ENCODE results near the gene VCP. TPM values are rescaled to one million over a fixed set of nuclear protein-coding genes. Genes with fewer than 3 reads are reported as not detected.

VCP gene
- total RNA-seq, 1 donor from 2014 or later, result 244 TPM

GRCh38 chr9:35114113-35114839 lies 41.9 kb upstream of the VCP start:
- no peak for TF ChIP-seq CTCF (conservative IDR thresholded peaks at IDR 0.05; ENCODE audit: low read depth, low read length)
- DNase-seq (ENCODE audit: low read depth), result no peak
- H3K4me3 ChIP-seq (ENCODE audit: low read depth, low read length), result peak overlapping the region; percentile 97

- no peak for TF ChIP-seq CTCF (conservative IDR thresholded peaks at IDR 0.05; ENCODE audit: low read depth, low read length)
- peak overlapping the region; percentile 62 for H3K4me3 ChIP-seq (ENCODE audit: low read depth, low read length)
Measured at GRCh38 chr9:35112257-35113020, 40.0 kb upstream of the VCP start.

GRCh38 chr9:35111001-35111933 lies 38.8 kb upstream of the VCP start:
- DNase-seq (ENCODE audit: low read depth), result peak; percentile 80
- peak overlapping the region; percentile 97 for H3K4me3 ChIP-seq (ENCODE audit: low read depth, low read length)
- TF ChIP-seq CTCF (conservative IDR thresholded peaks at IDR 0.05; ENCODE audit: low read depth, low read length), result no peak

More at GRCh38 chr9:35112257-35113020, 40.0 kb upstream of the VCP start:
- no peak for DNase-seq (ENCODE audit: low read depth)

GRCh38 chr9:35110327-35110761 lies 37.9 kb upstream of the VCP start:
- peak overlapping the region; percentile 97 for H3K4me3 ChIP-seq (ENCODE audit: low read depth, low read length)
- no peak for DNase-seq (ENCODE audit: low read depth)

GRCh38 chr9:35108946-35109575 lies 36.6 kb upstream of the VCP start:
- no peak for DNase-seq (ENCODE audit: low read depth)
- TF ChIP-seq CTCF (conservative IDR thresholded peaks at IDR 0.05; ENCODE audit: low read depth, low read length), result no peak
- H3K4me3 ChIP-seq (ENCODE audit: low read depth, low read length), result no peak overlapping the region

More at GRCh38 chr9:35110327-35110761, 37.9 kb upstream of the VCP start:
- TF ChIP-seq CTCF (conservative IDR thresholded peaks at IDR 0.05; ENCODE audit: low read depth, low read length), result no peak

GRCh38 chr9:35108461-35108860 lies 36.0 kb upstream of the VCP start:
- no peak for TF ChIP-seq CTCF (conservative IDR thresholded peaks at IDR 0.05; ENCODE audit: low read depth, low read length)
- H3K4me3 ChIP-seq (ENCODE audit: low read depth, low read length), result no peak overlapping the region
- DNase-seq (ENCODE audit: low read depth), result no peak
